Measurements from ENCODE around the gene LTBP1.

The LTBP1 gene

GRCh38 chr2:33377048-33377447 is 430.3 kb downstream of the LTBP1 start:
- H3K36me3 ChIP-seq (ENCODE audit: control insufficient read depth, insufficient read depth, low read length): no peaks in the 10 kb centered on the region
- no peak overlapping the region for H2BK5ac ChIP-seq (ENCODE audit: low read length)
- no peak overlapping the region for H2AK5ac ChIP-seq (ENCODE audit: low read length)
- H4K5ac ChIP-seq (ENCODE audit: low read length): no peak overlapping the region
- H3K4me1 ChIP-seq (ENCODE audit: control insufficient read depth, low read depth, low read length): no peaks in the 10 kb centered on the region
- no peak overlapping the region for H3K9ac ChIP-seq (ENCODE audit: low read length)
- no peak overlapping the region for H3K23ac ChIP-seq (ENCODE audit: low read length)
- no peak overlapping the region for H3K4ac ChIP-seq (ENCODE audit: low read depth, low read length)
- no peak overlapping the region for H3K4me3 ChIP-seq (ENCODE audit: low read length)
- H2BK120ac ChIP-seq (ENCODE audit: low read depth, low read length): no peak overlapping the region
- H3K79me2 ChIP-seq (ENCODE audit: control insufficient read depth, insufficient read depth, low read length): no peaks in the 10 kb centered on the region
- H3K4me2 ChIP-seq (ENCODE audit: low read length): no peak overlapping the region
- H4K8ac ChIP-seq (ENCODE audit: low read depth, low read length): no peak overlapping the region
- H3K27me3 ChIP-seq (ENCODE audit: insufficient read depth, low read length, poor library complexity): no peaks in the 10 kb centered on the region
- H3K79me1 ChIP-seq (ENCODE audit: low read length): no peaks in the 10 kb centered on the region
- no CpG with 5 or more reads among the region's 6 CpGs for WGBS (ENCODE audit: extremely low coverage, insufficient coverage, low lambda C conversion rate)
- H3K56ac ChIP-seq (ENCODE audit: low read length): no peak overlapping the region
- no peak for DNase-seq
- H3K18ac ChIP-seq (ENCODE audit: low read length): no peak overlapping the region
- H2BK15ac ChIP-seq (replicated peaks; ENCODE audit: low read depth): no peak overlapping the region
- no peak overlapping the region for H3K27ac ChIP-seq (ENCODE audit: low read depth, low read length)

DNA sequence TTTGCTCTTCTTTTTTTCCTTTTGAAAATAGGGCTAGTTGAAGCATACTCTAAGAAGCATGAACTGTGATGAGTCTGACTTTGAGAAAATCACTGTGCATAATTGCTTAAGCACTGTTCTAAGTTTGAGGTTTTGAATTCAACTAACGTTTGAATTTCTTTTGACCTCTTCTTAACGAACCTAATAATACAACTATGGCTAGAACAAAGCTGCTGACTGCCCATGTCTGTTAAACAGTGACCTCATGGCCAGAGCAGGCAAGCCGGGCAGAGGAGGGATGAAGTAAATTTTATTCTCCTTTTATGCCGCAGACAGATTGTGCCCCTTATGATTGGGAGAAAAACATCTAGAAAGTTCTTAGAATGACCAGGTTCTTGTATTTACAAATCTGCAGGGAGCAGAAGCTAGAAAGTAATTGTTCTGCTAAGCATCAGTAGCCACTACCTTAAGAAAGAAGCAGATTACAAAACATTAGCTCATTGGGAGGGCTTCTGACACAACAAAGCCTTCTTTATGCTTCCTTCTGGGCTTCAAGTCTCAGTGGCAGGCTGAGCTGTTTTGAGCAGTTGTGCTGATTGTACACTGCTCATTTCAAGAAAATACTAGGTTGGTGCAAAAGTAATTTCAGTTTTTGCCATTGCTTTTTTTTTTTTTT is 431.9 kb downstream of the LTBP1 start:
- no peak overlapping the region for H3K27ac ChIP-seq (ENCODE audit: low read depth, low read length)
- no peak for DNase-seq

DNA sequence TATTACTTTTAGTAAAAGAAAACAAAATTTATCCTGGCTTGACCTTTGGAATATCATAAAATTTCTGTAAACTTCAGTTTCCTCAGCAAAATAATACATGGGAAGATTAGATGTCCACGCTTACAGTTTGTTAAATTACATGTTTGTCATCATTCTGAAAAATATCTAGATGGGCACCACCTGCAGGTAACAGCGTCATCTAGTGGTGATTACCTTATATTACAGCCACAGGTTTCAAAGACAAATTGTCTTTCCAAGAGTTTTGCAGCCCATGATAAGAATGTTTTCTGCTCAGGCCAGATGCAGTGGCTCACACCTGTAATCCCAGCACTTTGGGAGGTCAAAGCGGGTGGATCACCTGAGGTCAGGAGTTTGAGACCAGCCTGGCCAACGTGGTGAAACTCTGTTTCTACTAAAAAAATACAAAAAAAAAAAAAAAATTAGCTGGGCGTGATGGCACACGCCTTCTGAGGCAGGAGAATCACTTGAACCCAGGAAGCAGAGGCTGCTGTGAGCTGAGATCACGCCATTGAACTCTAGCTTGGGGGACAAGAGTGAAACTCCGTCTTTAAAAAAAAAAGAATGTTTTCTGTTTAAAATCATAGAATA is 433.4 kb downstream of the LTBP1 start:
- Histone ChIP-seq H3K79me2 (ENCODE audit: control insufficient read depth, insufficient read depth, low read length) (no peaks in the 10 kb centered on the region), H2BK120ac (ENCODE audit: low read depth, low read length) (no peak overlapping the region), H3K4me1 (ENCODE audit: control insufficient read depth, low read depth, low read length) (no peaks in the 10 kb centered on the region), H3K9ac (ENCODE audit: low read length) (no peak overlapping the region), H3K36me3 (ENCODE audit: control insufficient read depth, insufficient read depth, low read length) (no peaks in the 10 kb centered on the region), H2BK15ac (replicated peaks; ENCODE audit: low read depth) (no peak overlapping the region), H4K5ac (ENCODE audit: low read length) (no peak overlapping the region), H3K4me2 (ENCODE audit: low read length) (no peak overlapping the region), H2BK5ac (ENCODE audit: low read length) (no peak overlapping the region), H3K4ac (ENCODE audit: low read depth, low read length) (no peak overlapping the region), H4K8ac (ENCODE audit: low read depth, low read length) (no peak overlapping the region), H3K27me3 (ENCODE audit: insufficient read depth, low read length, poor library complexity) (no peaks in the 10 kb centered on the region), H3K56ac (ENCODE audit: low read length) (no peak overlapping the region), H3K79me1 (ENCODE audit: low read length) (no peaks in the 10 kb centered on the region), H3K27ac (ENCODE audit: low read depth, low read length) (no peak overlapping the region), H2AK5ac (ENCODE audit: low read length) (no peak overlapping the region), H3K23ac (ENCODE audit: low read length) (no peak overlapping the region), H3K4me3 (ENCODE audit: low read length) (no peak overlapping the region), H3K18ac (ENCODE audit: low read length) (no peak overlapping the region)
- WGBS (ENCODE audit: extremely low coverage, insufficient coverage, low lambda C conversion rate): no CpG with 5 or more reads among the region's 8 CpGs
- peak; percentile 54 for DNase-seq

More for the DNA sequence above, 431.9 kb downstream of the LTBP1 start:
- Histone ChIP-seq H3K79me1 (ENCODE audit: low read length) (no peaks in the 10 kb centered on the region), H3K18ac (ENCODE audit: low read length) (no peak overlapping the region), H3K4me1 (ENCODE audit: control insufficient read depth, low read depth, low read length) (no peaks in the 10 kb centered on the region), H2BK15ac (replicated peaks; ENCODE audit: low read depth) (no peak overlapping the region), H3K27me3 (ENCODE audit: insufficient read depth, low read length, poor library complexity) (no peaks in the 10 kb centered on the region), H3K9ac (ENCODE audit: low read length) (no peak overlapping the region), H2AK5ac (ENCODE audit: low read length) (no peak overlapping the region), H2BK120ac (ENCODE audit: low read depth, low read length) (no peak overlapping the region), H4K8ac (ENCODE audit: low read depth, low read length) (no peak overlapping the region), H3K4me3 (ENCODE audit: low read length) (no peak overlapping the region), H3K56ac (ENCODE audit: low read length) (no peak overlapping the region), H3K4ac (ENCODE audit: low read depth, low read length) (no peak overlapping the region), H3K36me3 (ENCODE audit: control insufficient read depth, insufficient read depth, low read length) (no peaks in the 10 kb centered on the region), H3K23ac (ENCODE audit: low read length) (no peak overlapping the region), H2BK5ac (ENCODE audit: low read length) (no peak overlapping the region), H3K79me2 (ENCODE audit: control insufficient read depth, insufficient read depth, low read length) (no peaks in the 10 kb centered on the region), H3K4me2 (ENCODE audit: low read length) (no peak overlapping the region), H4K5ac (ENCODE audit: low read length) (no peak overlapping the region)
- no CpG with 5 or more reads among the region's 4 CpGs for WGBS (ENCODE audit: extremely low coverage, insufficient coverage, low lambda C conversion rate)

GRCh38 chr2:33380719-33381118 is 434.0 kb downstream of the LTBP1 start:
- H4K5ac ChIP-seq (ENCODE audit: low read length): no peak overlapping the region
- no peak overlapping the region for H3K23ac ChIP-seq (ENCODE audit: low read length)
- no peaks in the 10 kb centered on the region for H3K36me3 ChIP-seq (ENCODE audit: control insufficient read depth, insufficient read depth, low read length)
- H2BK5ac ChIP-seq (ENCODE audit: low read length): no peak overlapping the region
- H3K79me1 ChIP-seq (ENCODE audit: low read length): no peaks in the 10 kb centered on the region
- no peak overlapping the region for H3K56ac ChIP-seq (ENCODE audit: low read length)
- H3K27ac ChIP-seq (ENCODE audit: low read depth, low read length): no peak overlapping the region
- H2BK15ac ChIP-seq (replicated peaks; ENCODE audit: low read depth): no peak overlapping the region
- H3K18ac ChIP-seq (ENCODE audit: low read length): no peak overlapping the region
- H3K79me2 ChIP-seq (ENCODE audit: control insufficient read depth, insufficient read depth, low read length): no peaks in the 10 kb centered on the region
- H2BK120ac ChIP-seq (ENCODE audit: low read depth, low read length): no peak overlapping the region
- DNase-seq: no peak
- H3K4me1 ChIP-seq (ENCODE audit: control insufficient read depth, low read depth, low read length): no peaks in the 10 kb centered on the region
- H3K27me3 ChIP-seq (ENCODE audit: insufficient read depth, low read length, poor library complexity): no peaks in the 10 kb centered on the region
- H3K4me3 ChIP-seq (ENCODE audit: low read length): no peak overlapping the region
- no peak overlapping the region for H3K4me2 ChIP-seq (ENCODE audit: low read length)
- H2AK5ac ChIP-seq (ENCODE audit: low read length): no peak overlapping the region
- H3K4ac ChIP-seq (ENCODE audit: low read depth, low read length): no peak overlapping the region
- H3K9ac ChIP-seq (ENCODE audit: low read length): no peak overlapping the region
- WGBS (ENCODE audit: extremely low coverage, insufficient coverage, low lambda C conversion rate): no CpG with 5 or more reads among the region's 2 CpGs
- H4K8ac ChIP-seq (ENCODE audit: low read depth, low read length): no peak overlapping the region

DNA sequence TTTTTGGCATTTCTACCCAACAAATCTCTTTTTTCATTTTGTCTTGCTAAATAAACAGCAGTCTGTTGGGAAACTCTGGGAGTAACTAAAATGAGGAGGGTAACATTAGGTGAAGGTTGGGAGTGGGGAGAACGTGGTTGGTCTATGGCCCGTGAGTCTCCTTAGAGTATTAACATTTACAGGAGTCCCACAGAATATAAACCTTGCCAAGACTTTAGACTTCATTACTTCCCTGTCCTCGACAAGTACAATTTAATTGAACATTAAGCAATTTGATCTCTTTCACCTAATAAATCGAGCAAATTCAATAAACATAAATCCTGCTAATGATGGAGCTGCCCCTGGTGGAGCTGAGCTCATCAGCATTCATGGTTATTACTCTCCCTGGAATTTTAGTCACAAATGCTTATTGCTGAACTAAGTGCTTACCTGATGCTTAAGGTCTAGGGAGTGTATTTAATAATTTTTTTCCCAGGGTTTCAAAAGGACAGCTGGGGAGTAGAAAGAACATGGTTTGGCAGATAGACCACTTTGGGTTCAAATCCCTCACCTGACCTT is 434.6 kb downstream of the LTBP1 start:
- Histone ChIP-seq H3K4me3 (ENCODE audit: low read length) (no peak overlapping the region), H4K5ac (ENCODE audit: low read length) (no peak overlapping the region), H3K4ac (ENCODE audit: low read depth, low read length) (no peak overlapping the region), H3K4me1 (ENCODE audit: control insufficient read depth, low read depth, low read length) (no peaks in the 10 kb centered on the region), H3K56ac (ENCODE audit: low read length) (no peak overlapping the region), H3K27me3 (ENCODE audit: insufficient read depth, low read length, poor library complexity) (no peaks in the 10 kb centered on the region), H2AK5ac (ENCODE audit: low read length) (no peak overlapping the region), H3K36me3 (ENCODE audit: control insufficient read depth, insufficient read depth, low read length) (no peaks in the 10 kb centered on the region), H2BK5ac (ENCODE audit: low read length) (no peak overlapping the region), H2BK120ac (ENCODE audit: low read depth, low read length) (no peak overlapping the region), H4K8ac (ENCODE audit: low read depth, low read length) (no peak overlapping the region), H3K18ac (ENCODE audit: low read length) (no peak overlapping the region), H3K4me2 (ENCODE audit: low read length) (no peak overlapping the region), H3K9ac (ENCODE audit: low read length) (no peak overlapping the region), H3K27ac (ENCODE audit: low read depth, low read length) (no peak overlapping the region), H3K79me1 (ENCODE audit: low read length) (no peaks in the 10 kb centered on the region), H2BK15ac (replicated peaks; ENCODE audit: low read depth) (no peak overlapping the region), H3K79me2 (ENCODE audit: control insufficient read depth, insufficient read depth, low read length) (no peaks in the 10 kb centered on the region), H3K23ac (ENCODE audit: low read length) (no peak overlapping the region)
- no peak for DNase-seq
- WGBS (ENCODE audit: extremely low coverage, insufficient coverage, low lambda C conversion rate): no CpG with 5 or more reads among the region's 4 CpGs

All from mesendoderm (in vitro differentiated cells).